HG02571 (cell line): ENCODE measurements around the gene COL12A1.

Experiments used
- ATAC-seq: cut with Tn5 transposase; IDR thresholded peaks from one replicate; pipeline ENCODE4 v1.9.1; 2021; ENCODE audit warnings: mild to moderate bottlenecking, moderate library complexity; ENCODE audit not compliant: unreplicated experiment

Gene COL12A1

DNA sequence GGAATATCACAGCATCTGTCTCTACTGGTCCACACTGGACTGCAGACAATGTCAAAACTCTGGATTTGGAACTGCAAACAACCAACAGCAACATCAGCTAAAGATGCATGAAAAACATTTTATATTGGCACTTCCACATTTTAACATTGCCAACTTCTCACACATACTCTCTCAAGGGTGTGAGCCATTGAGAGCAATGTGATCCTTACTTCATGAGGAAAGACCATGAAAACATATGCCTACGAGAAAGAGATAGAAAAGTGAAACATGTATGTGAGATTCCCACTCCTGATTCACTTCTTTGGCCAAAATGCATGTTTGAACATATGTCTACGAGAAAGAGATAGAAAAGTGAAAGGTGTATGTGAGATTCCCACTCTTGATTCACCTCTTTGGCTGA lies 99.4 kb downstream of the COL12A1 start:
- no peak for ATAC-seq

DNA sequence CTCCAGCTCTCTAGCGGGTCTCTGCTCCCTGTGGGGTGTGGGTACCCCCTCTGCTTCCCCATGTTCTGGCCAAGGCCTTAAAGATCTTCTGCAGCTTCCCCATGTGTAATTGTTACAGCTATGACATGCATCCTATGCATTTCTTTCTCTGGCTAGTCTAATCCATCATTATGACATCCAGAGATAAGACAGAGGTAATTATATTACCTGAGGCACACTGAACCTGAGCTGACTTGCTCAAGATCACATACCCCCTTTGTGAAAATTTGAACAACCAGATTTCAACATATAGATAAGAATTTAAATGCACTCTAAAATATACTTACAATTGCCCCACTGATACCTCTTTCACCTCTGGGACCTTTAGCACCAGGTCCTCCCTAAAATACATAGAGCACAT lies 102.4 kb downstream of the COL12A1 start:
- no peak for ATAC-seq

DNA sequence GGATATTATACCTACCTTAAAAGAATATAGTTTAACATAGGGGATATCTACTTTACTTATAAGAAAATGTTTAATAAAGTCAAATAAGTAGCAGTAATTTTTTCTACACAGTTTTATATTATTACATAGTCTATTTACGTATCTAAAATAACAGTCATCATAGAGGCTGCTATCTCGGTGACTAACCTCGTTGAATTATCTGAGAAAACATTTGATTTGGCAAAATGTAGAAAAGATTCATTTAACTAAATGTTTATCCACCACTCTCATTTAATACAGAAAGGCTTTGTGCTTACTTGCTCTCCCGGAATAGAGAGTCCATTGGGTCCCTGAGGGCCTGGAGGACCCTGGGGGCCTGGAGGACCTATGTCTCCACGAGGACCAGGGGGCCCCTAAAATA lies 103.6 kb downstream of the COL12A1 start:
- ATAC-seq: no peak

DNA sequence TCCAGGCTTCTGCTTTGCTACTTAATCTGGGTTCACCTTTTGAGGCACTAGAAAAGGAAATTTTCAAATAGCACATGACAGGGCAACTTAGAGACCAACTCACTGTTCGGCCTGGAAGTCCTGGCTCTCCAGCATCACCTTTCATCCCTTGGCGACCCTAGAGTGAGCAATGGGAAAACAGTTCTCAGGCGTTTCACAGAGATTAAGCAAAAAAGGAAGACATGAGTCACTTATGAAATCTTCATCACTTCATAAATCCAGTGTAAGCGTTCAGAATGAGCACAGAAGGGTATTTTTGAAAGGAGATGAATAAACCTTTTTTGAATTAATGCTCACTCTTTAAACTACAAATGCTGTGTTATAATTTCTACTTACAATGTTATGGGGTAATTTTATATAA lies 104.0 kb downstream of the COL12A1 start:
- ATAC-seq: no peak

DNA sequence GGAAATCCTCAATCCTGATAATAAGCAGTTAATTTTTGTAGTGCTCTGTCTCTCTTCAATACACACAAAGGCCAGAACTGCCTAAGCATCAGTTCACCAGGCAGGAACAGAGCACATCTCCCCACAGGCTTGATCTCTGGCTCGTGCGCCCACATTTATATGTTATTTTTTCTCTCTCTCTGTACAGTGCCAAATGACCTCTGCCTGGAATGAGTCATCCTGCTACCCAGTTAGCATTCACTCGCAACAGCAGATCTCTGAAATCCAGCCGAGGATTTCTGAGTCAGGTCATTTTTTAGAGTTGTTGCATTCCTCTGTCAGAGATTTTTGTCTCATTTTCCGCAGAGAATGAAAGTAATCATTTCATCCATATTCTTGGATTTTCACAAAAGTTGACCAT lies 107.1 kb downstream of the COL12A1 start:
- ATAC-seq: no peak

- no peak for ATAC-seq
Observed at GRCh38 chr6:75096966-75097365, 108.9 kb downstream of the COL12A1 start.

DNA sequence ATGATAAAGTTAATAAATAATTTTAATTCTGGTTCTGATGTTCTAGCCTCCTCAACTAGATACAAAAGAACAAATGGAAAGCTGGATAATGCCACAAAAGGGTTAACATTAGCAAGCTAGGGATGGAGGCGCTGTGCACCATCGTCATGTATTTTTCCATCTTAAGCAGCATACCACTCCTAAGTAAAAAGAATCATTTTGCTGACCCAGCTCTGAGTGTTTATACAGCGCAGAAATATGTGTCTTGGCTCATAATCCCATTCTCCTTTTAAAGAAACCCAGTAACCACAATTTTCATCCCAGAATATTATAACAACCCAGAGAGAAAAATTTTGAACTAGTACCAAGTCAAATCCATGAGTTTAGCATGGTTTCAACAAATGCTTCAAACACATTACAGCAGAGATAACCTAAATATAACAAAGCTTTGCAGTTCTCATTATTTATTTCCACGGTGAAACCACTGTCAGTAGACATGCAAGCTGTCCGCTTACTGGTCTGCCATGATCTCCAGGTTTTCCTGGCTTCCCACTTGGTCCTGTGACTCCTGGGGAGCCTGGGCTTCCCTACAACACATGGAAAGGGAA lies 111.1 kb downstream of the COL12A1 start:
- ATAC-seq: no peak

- ATAC-seq: no peak
Observed at GRCh38 chr6:75091467-75092190, 114.2 kb downstream of the COL12A1 start.

DNA sequence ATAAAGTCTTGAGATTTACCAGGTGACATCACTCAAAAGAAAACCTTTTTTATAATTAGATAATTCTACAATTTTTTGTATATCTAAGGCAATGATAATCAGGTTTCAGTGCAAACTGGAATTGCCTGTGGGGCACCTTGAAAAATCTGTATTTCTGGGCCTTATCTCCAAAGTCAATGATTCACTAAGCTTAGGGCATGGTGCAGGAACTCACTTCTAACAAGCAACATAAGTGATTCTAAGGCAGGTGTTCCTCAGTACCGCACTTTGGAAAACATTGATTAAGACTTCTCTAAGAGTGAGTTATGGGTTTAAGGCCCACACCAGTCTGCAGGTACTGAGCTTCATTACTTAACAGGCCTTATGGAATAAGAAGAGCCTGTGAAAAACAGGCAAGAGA lies 115.3 kb downstream of the COL12A1 start:
- ATAC-seq: no peak

DNA sequence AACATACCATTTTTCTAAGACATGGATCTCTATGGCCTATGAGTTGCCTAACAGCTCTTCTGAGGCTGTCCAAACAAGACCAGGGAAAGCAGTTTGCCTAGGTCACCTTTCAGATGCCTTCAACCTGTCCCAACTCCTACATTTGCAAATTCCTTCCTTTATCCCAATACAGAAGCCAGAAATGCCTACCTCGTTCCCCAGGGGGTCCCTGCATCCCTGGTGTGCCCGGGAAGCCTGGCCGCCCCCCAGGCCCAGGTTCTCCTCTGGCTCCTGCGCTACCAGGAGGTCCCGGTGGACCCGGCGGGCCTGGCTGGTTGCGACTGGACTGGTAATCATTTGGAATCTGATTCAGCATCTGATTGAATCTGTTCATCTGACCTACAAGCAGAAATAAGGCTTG lies 115.9 kb downstream of the COL12A1 start:
- ATAC-seq: no peak

DNA sequence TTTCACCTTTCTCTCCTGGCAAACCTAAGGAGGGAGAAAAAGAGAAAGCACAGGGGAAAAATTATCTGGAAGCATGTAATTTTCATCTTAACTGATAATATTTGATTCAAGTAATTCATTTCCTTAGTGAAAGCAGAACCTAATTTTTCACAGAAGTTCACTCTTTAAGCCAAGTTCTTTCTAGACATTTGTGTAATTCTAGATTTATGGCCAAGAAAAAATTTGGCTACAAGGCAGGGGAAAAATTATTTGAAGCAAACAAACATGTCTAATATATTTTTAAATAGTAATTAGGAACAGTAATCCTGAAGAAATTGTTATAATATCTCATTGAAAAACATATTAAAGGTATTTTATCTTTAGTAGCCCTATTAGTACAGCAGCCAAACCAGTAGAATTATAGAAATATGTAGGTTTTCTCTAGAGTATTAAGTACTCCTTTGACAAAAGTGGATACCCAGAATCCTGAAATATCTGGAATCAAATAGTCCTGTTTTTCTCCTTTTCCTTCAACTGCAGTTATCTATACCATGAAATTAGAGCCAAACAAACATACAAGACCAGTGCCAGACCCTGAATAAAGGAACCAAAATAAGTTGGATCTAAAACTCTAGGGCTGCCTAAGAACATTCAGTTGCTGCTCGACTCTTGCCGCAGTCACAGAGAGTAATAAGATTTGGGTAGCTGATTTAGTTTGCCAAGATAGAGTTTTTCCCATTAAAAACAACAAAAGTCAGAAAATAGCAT lies 116.5 kb downstream of the COL12A1 start:
- no peak for ATAC-seq

DNA sequence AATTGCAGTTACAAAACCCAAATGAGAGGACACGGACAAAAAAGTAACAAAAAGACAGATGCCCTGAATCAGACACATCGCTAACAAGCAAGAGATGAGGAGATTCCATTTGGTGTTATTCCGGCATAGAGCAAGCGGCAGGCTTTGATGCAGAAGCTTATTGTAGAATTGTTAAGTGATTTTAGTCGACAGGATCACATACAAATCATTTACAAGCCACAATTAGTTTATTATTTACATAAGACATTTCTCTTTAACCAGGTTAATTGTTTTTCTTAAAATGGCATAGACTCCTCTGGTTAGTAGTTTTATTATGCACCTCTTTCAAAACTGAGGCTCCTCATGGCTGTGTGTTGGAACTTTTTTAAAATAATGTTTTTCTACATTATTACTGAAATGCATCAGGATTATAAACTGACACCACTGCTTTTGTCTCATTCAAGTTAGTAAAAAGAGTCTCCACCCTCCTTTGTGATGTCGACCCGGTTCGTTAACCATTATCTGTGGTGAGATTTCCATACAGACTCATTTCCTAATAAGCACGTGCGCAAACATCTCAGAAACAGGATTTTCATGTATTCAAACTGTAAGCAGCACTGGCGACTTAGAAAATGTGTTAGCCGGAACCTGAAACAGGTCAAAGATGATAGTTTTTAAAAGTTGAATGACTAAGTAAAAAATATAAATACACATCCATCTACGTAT lies 119.8 kb downstream of the COL12A1 start:
- no peak for ATAC-seq

- no peak for ATAC-seq
Observed at GRCh38 chr6:75084872-75085381, 120.9 kb downstream of the COL12A1 start.

- ATAC-seq: no peak
Observed at GRCh38 chr6:75084018-75084417, 121.8 kb downstream of the COL12A1 start.

- ATAC-seq: no peak
Observed at GRCh38 chr6:75081921-75082320, 123.9 kb downstream of the COL12A1 start.

DNA sequence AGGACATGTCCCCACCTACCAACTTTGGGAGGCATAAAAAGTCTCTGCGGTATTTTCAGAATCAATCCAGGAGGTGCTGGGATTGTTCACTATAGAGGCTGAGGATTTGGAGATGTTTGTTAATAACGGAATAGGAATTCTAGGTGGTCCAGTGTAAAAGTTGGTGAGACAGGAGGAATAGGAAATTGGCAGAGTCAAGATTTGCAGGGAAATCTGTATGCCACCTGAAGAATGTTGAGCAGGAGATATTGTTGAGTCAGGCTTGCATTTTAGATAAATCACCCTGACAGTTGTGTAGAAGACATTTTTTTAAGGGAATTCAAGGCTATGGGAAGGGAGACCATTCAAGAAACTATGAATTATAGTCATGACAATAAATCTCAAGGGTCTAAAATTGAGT lies 124.8 kb downstream of the COL12A1 start:
- no peak for ATAC-seq

DNA sequence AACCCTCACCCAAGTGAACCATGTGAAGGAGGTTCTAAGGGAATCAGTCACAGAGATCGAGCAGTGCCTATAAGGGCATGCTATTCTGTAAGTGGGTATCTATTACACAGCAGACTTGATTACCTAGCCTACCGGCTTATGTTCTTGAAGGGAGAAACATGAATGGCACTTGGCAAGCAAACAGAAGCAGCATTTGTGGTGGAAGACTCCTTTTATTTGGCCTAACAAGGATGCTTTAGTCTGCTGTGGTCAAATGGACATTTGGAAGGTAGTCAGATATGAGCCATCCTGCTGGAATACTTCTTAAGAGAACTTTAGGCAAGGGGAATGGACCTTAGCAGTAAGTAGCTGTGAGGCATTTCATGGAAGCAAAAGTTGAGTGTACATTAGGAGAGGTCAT lies 126.3 kb downstream of the COL12A1 start:
- no peak for ATAC-seq

GRCh38 chr6:75077701-75078100 lies 128.2 kb downstream of the COL12A1 start:
- no peak for ATAC-seq

DNA sequence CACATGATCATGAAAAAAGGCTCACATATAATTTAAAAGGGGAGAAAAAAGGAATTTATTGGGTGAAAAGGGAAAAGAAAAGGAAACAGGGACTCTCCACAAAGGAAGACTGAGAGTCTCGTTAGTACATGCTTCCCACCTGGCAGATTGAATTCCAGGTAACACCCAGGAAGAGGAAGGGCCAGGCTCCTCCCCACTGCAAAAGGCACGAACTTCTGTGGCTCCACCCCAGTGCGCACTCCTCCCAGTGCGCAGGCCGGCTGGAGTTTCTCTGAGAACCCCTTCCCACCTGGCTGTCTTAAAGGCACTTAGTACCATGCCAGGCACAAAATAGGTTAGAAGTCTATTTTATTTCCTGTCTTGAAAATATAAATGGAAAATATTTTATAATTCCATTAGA lies 129.8 kb downstream of the COL12A1 start:
- no peak for ATAC-seq

GRCh38 chr6:75070244-75070643 lies 135.6 kb downstream of the COL12A1 start:
- ATAC-seq: no peak

DNA sequence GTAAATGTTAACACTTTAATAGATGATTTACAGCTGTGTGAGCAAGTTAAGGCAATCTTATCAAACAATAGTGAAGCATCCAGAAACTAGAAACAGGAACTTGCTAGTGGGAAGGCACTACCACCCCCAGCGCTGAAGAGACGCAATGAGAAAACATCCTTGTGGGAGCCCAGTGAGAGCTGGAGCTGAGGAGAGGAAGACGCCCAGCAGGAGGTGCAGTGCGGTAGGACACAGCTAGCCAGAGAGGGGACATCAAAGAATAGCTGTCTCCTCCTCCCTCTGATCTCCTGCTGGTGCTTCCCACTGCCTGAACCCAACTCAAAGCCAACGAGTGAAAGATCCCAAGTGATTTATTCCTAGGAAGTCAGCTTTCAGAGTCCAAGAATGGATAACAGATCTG lies 140.3 kb downstream of the COL12A1 start:
- no peak for ATAC-seq
